Measurements from ENCODE around the gene ZNF740. TPM values are rescaled to one million over a fixed set of nuclear protein-coding genes. Genes with fewer than 3 reads are reported as not detected.

ZNF740 gene
- total RNA-seq, 2 donors from 2014 or later, result 10.1 to 21.4 TPM

GRCh38 chr12:53233671-53234121 is 53.2 kb downstream of the ZNF740 start:
- DNase-seq, result no peak
- no peak for ATAC-seq
- H3K27me3 ChIP-seq, result no peaks in the 10 kb centered on the region
- H3K4me3 ChIP-seq, result no peak overlapping the region
- no peaks in the 10 kb centered on the region for H3K36me3 ChIP-seq (replicated peaks in 1 of 2; ENCODE audit: insufficient read depth in 1 of 2, low read depth in 2 of 2)
- intact Hi-C loops (cut with DNase I), result no loop called here
- H3K9me3 ChIP-seq, result no peaks in the 10 kb centered on the region
- TF ChIP-seq CTCF (IDR thresholded peaks at IDR 0.05) (no peak), POLR2A (IDR thresholded peaks at IDR 0.05) (no peak)
- peaks cover 30% of the 10 kb centered on the region for H3K4me1 ChIP-seq
- WGBS, 2 donors, result 34 to 60% methylated on average over 3 to 6 of the region's 7 CpGs
- H3K27ac ChIP-seq, result no peak overlapping the region

GRCh38 chr12:53234271-53234914 is 53.9 kb downstream of the ZNF740 start:
- Histone ChIP-seq H3K4me1 (peaks cover 30% of the 10 kb centered on the region), H3K36me3 (replicated peaks in 1 of 2; ENCODE audit: insufficient read depth in 1 of 2, low read depth in 2 of 2) (no peaks in the 10 kb centered on the region), H3K27ac (no peak overlapping the region), H3K27me3 (no peaks in the 10 kb centered on the region), H3K9me3 (no peaks in the 10 kb centered on the region), H3K4me3 (no peak overlapping the region)
- TF ChIP-seq CTCF (IDR thresholded peaks at IDR 0.05), result no peak
- no peak for TF ChIP-seq POLR2A (IDR thresholded peaks at IDR 0.05)
- intact Hi-C loops (cut with DNase I), result no loop called here
- DNase-seq (no peak), ATAC-seq (no peak)
- 9 to 15% methylated on average over 8 to 10 of the region's 12 CpGs for WGBS, 2 donors

GRCh38 chr12:53235164-53235563 is 54.6 kb downstream of the ZNF740 start:
- Histone ChIP-seq H3K4me1 (peaks cover 27% of the 10 kb centered on the region), H3K9me3 (no peaks in the 10 kb centered on the region), H3K27me3 (no peaks in the 10 kb centered on the region), H3K27ac (no peak overlapping the region), H3K4me3 (no peak overlapping the region), H3K36me3 (replicated peaks in 1 of 2; ENCODE audit: insufficient read depth in 1 of 2, low read depth in 2 of 2) (no peaks in the 10 kb centered on the region)
- DNase-seq, result no peak
- no peak for ATAC-seq
- 44 to 50% methylated on average over 3 of the region's 3 CpGs for WGBS, 2 donors
- intact Hi-C loops (cut with DNase I), result no loop called here
- no peak for TF ChIP-seq CTCF (IDR thresholded peaks at IDR 0.05)
- no peak for TF ChIP-seq POLR2A (IDR thresholded peaks at IDR 0.05)

GRCh38 chr12:53235742-53236442 is 55.4 kb downstream of the ZNF740 start:
- peaks cover 23% of the 10 kb centered on the region for H3K4me1 ChIP-seq
- no peak for ATAC-seq
- TF ChIP-seq POLR2A (IDR thresholded peaks at IDR 0.05), result no peak
- no peak for TF ChIP-seq CTCF (IDR thresholded peaks at IDR 0.05)
- H3K27ac ChIP-seq, result no peak overlapping the region
- no peaks in the 10 kb centered on the region for H3K9me3 ChIP-seq
- H3K4me3 ChIP-seq, result no peak overlapping the region
- H3K36me3 ChIP-seq (replicated peaks in 1 of 2; ENCODE audit: insufficient read depth in 1 of 2, low read depth in 2 of 2), result no peaks in the 10 kb centered on the region
- 82% methylated on average over 9 of the region's 9 CpGs for WGBS, 2 donors
- no peaks in the 10 kb centered on the region for H3K27me3 ChIP-seq
- intact Hi-C loops (cut with DNase I), result no loop called here
- no peak for DNase-seq

All from body of pancreas (tissue), 4 donors.